Measurements from ENCODE around the gene SMG6.

The SMG6 gene

GRCh38 chr17:2060385-2060658 lies 243.3 kb downstream of the SMG6 start:
- no peak for DNase-seq (ENCODE audit: low read depth)

- no peak for DNase-seq (ENCODE audit: low read depth)
Measured at GRCh38 chr17:2059547-2060384, 243.8 kb downstream of the SMG6 start.

- no peak for DNase-seq (ENCODE audit: low read depth)
Measured at GRCh38 chr17:2058586-2059546, 244.7 kb downstream of the SMG6 start.

GRCh38 chr17:2057760-2058585 lies 245.6 kb downstream of the SMG6 start:
- no peak for DNase-seq (ENCODE audit: low read depth)

GRCh38 chr17:2057175-2057759 lies 246.3 kb downstream of the SMG6 start:
- no peak for DNase-seq (ENCODE audit: low read depth)

GRCh38 chr17:2056206-2057174 lies 247.1 kb downstream of the SMG6 start:
- DNase-seq (ENCODE audit: low read depth), result no peak

- DNase-seq (ENCODE audit: low read depth), result no peak
Measured at GRCh38 chr17:2055292-2056205, 248.0 kb downstream of the SMG6 start.

- DNase-seq (ENCODE audit: low read depth), result no peak
Measured at GRCh38 chr17:2054512-2055291, 248.9 kb downstream of the SMG6 start, which contains the start of gene HIC1. HIC1 (plus strand) TSS chr17:2055103; CDS start chr17:2056691, 1,588 bp downstream.

GRCh38 chr17:2054262-2054511 lies 249.4 kb downstream of the SMG6 start:
- no peak for DNase-seq (ENCODE audit: low read depth)

GRCh38 chr17:2053380-2054261 lies 250.0 kb downstream of the SMG6 start:
- peak; percentile 69 for DNase-seq (ENCODE audit: low read depth)

- no peak for DNase-seq (ENCODE audit: low read depth)
Measured at GRCh38 chr17:2051933-2052559, 251.5 kb downstream of the SMG6 start.

GRCh38 chr17:2051061-2051932 lies 252.3 kb downstream of the SMG6 start:
- DNase-seq (ENCODE audit: low read depth), result no peak

- peak; percentile 66 for DNase-seq (ENCODE audit: low read depth)
Measured at GRCh38 chr17:2050300-2051060, 253.1 kb downstream of the SMG6 start.

GRCh38 chr17:2049333-2050299 lies 254.0 kb downstream of the SMG6 start:
- peak; percentile 81 for DNase-seq (ENCODE audit: low read depth)

All from T-helper 22 cell (primary cell).